ENCODE data around the gene MEMO1. TPM values are rescaled to one million over a fixed set of nuclear protein-coding genes. Genes with fewer than 3 reads are reported as not detected.

The MEMO1 gene
- total and polyA plus RNA-seq, 2 of the 4 experiments (the other 2 are of a cell fraction), result 23.7 to 49.7 TPM

GRCh38 chr2:31920962-31921361 lies 89.8 kb downstream of the MEMO1 start:
- Histone ChIP-seq H3K4ac (ENCODE audit: low read depth, low read length) (no peak overlapping the region), H3K18ac (ENCODE audit: low read depth, low read length) (no peak overlapping the region), H3K79me1 (ENCODE audit: low read depth in 1 of 2, low read length in 2 of 2) (peaks cover 4 to 13% of the 10 kb centered on the region in 2 experiments; a peak in 3 of 4 replicates), H3K27me3 (ENCODE audit: control insufficient read depth, insufficient read depth, low read length) (no peaks in the 10 kb centered on the region), H2AK5ac (ENCODE audit: low read depth, low read length) (no peak overlapping the region), H2BK15ac (ENCODE audit: low read depth, low read length) (no peak overlapping the region), H3K9me1 (ENCODE audit: insufficient read depth, low read length) (peaks cover 3% of the 10 kb centered on the region; the same call in 1 of the 2 replicates), H3K14ac (replicated peaks; ENCODE audit: low read depth, low read length) (no peak overlapping the region), H2BK120ac (ENCODE audit: low read depth, low read length) (no peak overlapping the region), H3K56ac (ENCODE audit: extremely low read depth, insufficient read depth, low read length) (no peak overlapping the region), H2BK20ac (ENCODE audit: low read depth, low read length) (no peak overlapping the region), H3K4me2 (ENCODE audit: low read depth, low read length) (no peak overlapping the region), H3K4me3 (ENCODE audit: insufficient read depth, low read depth, low read length) (no peak overlapping the region), H4K20me1 (ENCODE audit: insufficient read depth, low read length) (no peaks in the 10 kb centered on the region; the same call in 1 of the 2 replicates), H3K36me3 (ENCODE audit: control insufficient read depth, insufficient read depth, low read length) (peaks cover 5% of the 10 kb centered on the region), H4K91ac (ENCODE audit: insufficient read depth, low read depth, low read length) (no peak overlapping the region), H3K27ac (ENCODE audit: insufficient read depth, low read length) (no peak overlapping the region), H4K8ac (ENCODE audit: low read depth in 2 of 2, low read length in 2 of 2) (no peak overlapping the region), H2AK9ac (replicated peaks; ENCODE audit: low read depth, low read length, poor library complexity) (no peak overlapping the region), H3K23ac (ENCODE audit: low read depth, low read length) (no peak overlapping the region), H4K5ac (ENCODE audit: low read depth, low read length) (no peak overlapping the region), H2BK5ac (ENCODE audit: low read depth, low read length, poor library complexity, severe bottlenecking) (no peak overlapping the region), H3K9me3 (ENCODE audit: control insufficient read depth, insufficient read depth, low read length) (no peaks in the 10 kb centered on the region), H2AFZ (replicated peaks; ENCODE audit: low read length, poor library complexity) (no peak overlapping the region), H3K4me1 (ENCODE audit: control insufficient read depth, insufficient read depth, low read length) (no peaks in the 10 kb centered on the region), H3K9ac (ENCODE audit: low read depth, low read length) (no peak overlapping the region)
- ChIA-PET POLR2A (ENCODE audit: unreplicated experiment) (no interaction called here), CTCF (no interaction called here)
- intact Hi-C loops (cut with micrococcal nuclease) (no loop called here), dilution Hi-C loops (cut with HindIII; ENCODE audit: low sequenced_read_pairs, unreplicated experiment) (no loop called here), in situ Hi-C loops (cut with MboI; ENCODE audit: low sequenced_read_pairs) (no loop called here)
- no TSS peak for BruUV-seq (replicated peaks)
- DNase-seq (no peak), ATAC-seq (ENCODE audit: low read depth) (no peak)
- WGBS, 2 experiments (ENCODE audit: extremely low coverage in 2 of 2, insufficient read length in 1 of 2), result 100% methylated on average over 1 of the region's 1 CpG; no CpG with 5 or more reads in 1 of the 2 experiments
- TF ChIP-seq NFE2L2 (IDR thresholded peaks at IDR 0.05; ENCODE audit: low read depth, low read length), result no peak
- TF ChIP-seq MAZ (IDR thresholded peaks at IDR 0.05; ENCODE audit: borderline replicate concordance, low read depth, low read length), result no peak
- TF ChIP-seq RCOR1 (IDR thresholded peaks at IDR 0.05; ENCODE audit: insufficient replicate concordance, low read length), result no peak
- no peak for TF ChIP-seq RAD21 (IDR thresholded peaks at IDR 0.05; ENCODE audit: low read length)
- TF ChIP-seq CEBPB (IDR thresholded peaks at IDR 0.05; ENCODE audit: low read depth, low read length), result no peak
- TF ChIP-seq MAFK (IDR thresholded peaks at IDR 0.05; ENCODE audit: low read depth, low read length), result no peak
- TF ChIP-seq MXI1 (IDR thresholded peaks at IDR 0.05; ENCODE audit: borderline replicate concordance, low read depth, low read length), result no peak
- no peak for TF ChIP-seq SMC3 (IDR thresholded peaks at IDR 0.05; ENCODE audit: low read depth, low read length)
- no peak for TF ChIP-seq FOS (IDR thresholded peaks at IDR 0.05; ENCODE audit: low read depth, low read length)

Measured in IMR-90 (cell line).